GM18526 (cell line): ENCODE results near the gene ID4.

Experiments
- POLR2A ChIP-seq: IDR thresholded peaks from 3 replicates; pipeline ENCODE4 v1.6.1; 2011; ENCODE audit not compliant: insufficient read length; ENCODE audit errors: extremely low read depth

ID4 gene

GRCh38 chr6:19870322-19870721 is 33.2 kb downstream of the ID4 start:
- TF ChIP-seq POLR2A: no peak

GRCh38 chr6:19873031-19873430 is 35.9 kb downstream of the ID4 start:
- no peak for TF ChIP-seq POLR2A

GRCh38 chr6:19876672-19877071 is 39.5 kb downstream of the ID4 start:
- TF ChIP-seq POLR2A: no peak

- no peak for TF ChIP-seq POLR2A
Observed at GRCh38 chr6:19879663-19880062, 42.5 kb downstream of the ID4 start.

GRCh38 chr6:19880066-19880465 is 42.9 kb downstream of the ID4 start:
- TF ChIP-seq POLR2A: no peak

- no peak for TF ChIP-seq POLR2A
Observed at GRCh38 chr6:19891451-19891850, 54.3 kb downstream of the ID4 start.
